MM.1S (cell line): ENCODE data around the gene ACAT2.

Experiments
- DNase-seq: peaks from one replicate; pipeline ENCODE4 v3.0.0-alpha.2; 2015
- H2AFZ ChIP-seq: fragments of 300-600 bp; sonication (generic); 2 replicates; pipeline ENCODE4 v1.6.0; 2016; ENCODE audit warnings: antibody characterized with exemption, low read length
- H3F3A ChIP-seq: fragments of 300-600 bp; sonication (generic); 2 replicates; pipeline ENCODE4 v1.6.1; 2016; ENCODE audit warnings: mild to moderate bottlenecking, antibody characterized with exemption, low read length, moderate library complexity, mixed read lengths; ENCODE audit not compliant: insufficient read depth
- H3K27ac ChIP-seq: fragments of 300-600 bp; sonication (generic); 2 replicates; pipeline ENCODE4 v1.5.1; 2016; ENCODE audit warnings: mild to moderate bottlenecking, low read length
- H3K27me3 ChIP-seq: fragments of 300-600 bp; sonication (generic); replicated peaks from 2 replicates; pipeline ENCODE4 v1.6.0; 2016; ENCODE audit warnings: low read length; ENCODE audit not compliant: insufficient read depth
- H3K36me3 ChIP-seq: fragments of 300-600 bp; sonication (generic); replicated peaks from 2 replicates; pipeline ENCODE4 v1.6.1; 2016; ENCODE audit warnings: mild to moderate bottlenecking, low read length, mixed read lengths; ENCODE audit not compliant: insufficient read depth
- H3K4me1 ChIP-seq: fragments of 300-600 bp; sonication (generic); 2 replicates; pipeline ENCODE4 v1.6.1; 2016; ENCODE audit warnings: low read length, mixed read lengths
- H3K4me2 ChIP-seq: fragments of 300-600 bp; sonication (generic); 2 replicates; pipeline ENCODE4 v1.6.0; 2016; ENCODE audit warnings: low read depth, low read length
- H3K4me3 ChIP-seq: fragments of 300-600 bp; sonication (generic); 2 replicates; pipeline ENCODE4 v1.5.1; 2016; ENCODE audit warnings: low read length, mixed read lengths
- H3K79me2 ChIP-seq: fragments of 300-600 bp; sonication (generic); 2 replicates; pipeline ENCODE4 v1.6.1; 2016; ENCODE audit warnings: mixed run types, low read length, mixed read lengths
- H3K9ac ChIP-seq: fragments of 300-600 bp; sonication (generic); 2 replicates; pipeline ENCODE4 v1.6.1; 2016; ENCODE audit warnings: low read length, mixed read lengths
- H3K9me2 ChIP-seq: fragments of 300-600 bp; sonication (generic); replicated peaks from 2 replicates; pipeline ENCODE4 v1.6.1; 2016; ENCODE audit warnings: mild to moderate bottlenecking, low read length, mixed read lengths; ENCODE audit not compliant: insufficient read depth
- H3K9me3 ChIP-seq: fragments of 300-600 bp; sonication (generic); replicated peaks from 2 replicates; pipeline ENCODE4 v1.6.1; 2016; ENCODE audit warnings: mild to moderate bottlenecking, low read length, mixed read lengths; ENCODE audit not compliant: insufficient read depth
- H4K20me1 ChIP-seq: fragments of 300-600 bp; sonication (generic); 2 replicates; pipeline ENCODE4 v1.6.1; 2016; ENCODE audit warnings: mild to moderate bottlenecking, low read length, moderate library complexity, mixed read lengths; ENCODE audit not compliant: insufficient read depth
- EZH2 ChIP-seq: fragments of 300-600 bp; sonication (generic); optimal IDR thresholded peaks from 2 replicates; pipeline ENCODE3; 2017; ENCODE audit warnings: low read depth, mild to moderate bottlenecking, antibody characterized with exemption, low read length, mixed read lengths
- EZH2phosphoT487 ChIP-seq: fragments of 300-600 bp; sonication (generic); IDR thresholded peaks from 2 replicates; pipeline ENCODE4 v1.6.1; 2018; ENCODE audit warnings: antibody characterized with exemption, low read length
- TF ChIP-seq, protein P1 (sequence below): fragments of 300-600 bp; sonication (generic); IDR thresholded peaks from 2 replicates; pipeline ENCODE4 v1.5.1; 2016; ENCODE audit warnings: antibody characterized with exemption, low read length, mixed read lengths

Gene ACAT2

DNA sequence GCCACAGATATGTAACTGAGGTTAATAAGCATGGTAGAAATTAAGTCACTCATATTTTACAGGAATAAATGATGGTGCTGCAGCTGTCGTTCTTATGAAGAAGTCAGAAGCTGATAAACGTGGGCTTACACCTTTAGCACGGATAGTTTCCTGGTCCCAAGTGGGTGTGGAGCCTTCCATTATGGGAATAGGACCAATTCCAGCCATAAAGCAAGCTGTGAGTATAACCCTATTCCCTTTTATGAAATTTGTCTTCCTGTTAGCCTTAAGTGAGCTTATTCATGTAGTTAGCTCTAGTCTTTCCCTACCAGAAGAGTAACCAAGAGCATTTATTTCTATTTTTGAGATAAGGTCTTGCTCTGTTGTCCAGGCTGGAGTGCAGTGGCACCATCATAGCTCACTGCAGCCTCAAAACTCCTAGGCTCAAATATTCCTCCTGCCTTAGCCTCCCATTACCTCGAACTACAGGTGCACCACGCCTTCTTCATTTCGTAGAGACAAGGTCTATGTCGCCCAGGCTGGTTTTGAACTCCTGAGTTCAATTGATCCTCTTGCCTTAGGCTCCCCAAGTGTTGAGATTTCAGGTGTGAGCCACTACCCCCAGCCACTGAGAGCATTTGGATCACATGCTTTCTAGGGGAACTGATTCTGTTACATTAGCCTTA, 15.5 kb downstream of the ACAT2 start:
- TF ChIP-seq EZH2 (no peak), EZH2phosphoT487 (no peak)
- TF ChIP-seq, protein P1, sequence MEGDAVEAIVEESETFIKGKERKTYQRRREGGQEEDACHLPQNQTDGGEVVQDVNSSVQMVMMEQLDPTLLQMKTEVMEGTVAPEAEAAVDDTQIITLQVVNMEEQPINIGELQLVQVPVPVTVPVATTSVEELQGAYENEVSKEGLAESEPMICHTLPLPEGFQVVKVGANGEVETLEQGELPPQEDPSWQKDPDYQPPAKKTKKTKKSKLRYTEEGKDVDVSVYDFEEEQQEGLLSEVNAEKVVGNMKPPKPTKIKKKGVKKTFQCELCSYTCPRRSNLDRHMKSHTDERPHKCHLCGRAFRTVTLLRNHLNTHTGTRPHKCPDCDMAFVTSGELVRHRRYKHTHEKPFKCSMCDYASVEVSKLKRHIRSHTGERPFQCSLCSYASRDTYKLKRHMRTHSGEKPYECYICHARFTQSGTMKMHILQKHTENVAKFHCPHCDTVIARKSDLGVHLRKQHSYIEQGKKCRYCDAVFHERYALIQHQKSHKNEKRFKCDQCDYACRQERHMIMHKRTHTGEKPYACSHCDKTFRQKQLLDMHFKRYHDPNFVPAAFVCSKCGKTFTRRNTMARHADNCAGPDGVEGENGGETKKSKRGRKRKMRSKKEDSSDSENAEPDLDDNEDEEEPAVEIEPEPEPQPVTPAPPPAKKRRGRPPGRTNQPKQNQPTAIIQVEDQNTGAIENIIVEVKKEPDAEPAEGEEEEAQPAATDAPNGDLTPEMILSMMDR, result no peak
- Histone ChIP-seq H3K27ac (no peak overlapping the region), H3F3A (no peaks in the 10 kb centered on the region), H3K9ac (no peak overlapping the region), H3K36me3 (no peaks in the 10 kb centered on the region; the same call in 1 of the 2 replicates), H2AFZ (no peak overlapping the region), H3K9me3 (no peaks in the 10 kb centered on the region), H3K27me3 (no peaks in the 10 kb centered on the region), H3K9me2 (no peaks in the 10 kb centered on the region), H3K4me2 (no peak overlapping the region), H3K79me2 (peaks cover 10% of the 10 kb centered on the region), H3K4me3 (no peak overlapping the region), H4K20me1 (no peaks in the 10 kb centered on the region), H3K4me1 (no peaks in the 10 kb centered on the region)
- no peak for DNase-seq

DNA sequence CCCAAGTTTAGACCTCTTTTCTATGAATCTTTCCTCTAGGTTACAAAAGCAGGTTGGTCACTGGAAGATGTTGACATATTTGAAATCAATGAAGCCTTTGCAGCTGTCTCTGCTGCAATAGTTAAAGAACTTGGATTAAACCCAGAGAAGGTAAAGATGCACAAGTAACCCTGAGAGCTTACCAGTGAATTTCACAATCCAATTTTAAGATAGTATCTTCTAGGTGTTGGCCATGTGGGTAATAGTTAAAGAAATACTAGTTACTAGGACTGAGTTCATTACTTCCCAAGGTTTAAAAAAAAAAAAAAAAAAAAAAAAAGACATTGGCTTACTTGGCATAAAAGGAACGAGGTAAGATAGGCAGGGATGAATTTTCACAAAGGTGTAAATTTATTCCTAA, 16.3 kb downstream of the ACAT2 start:
- Histone ChIP-seq H3K4me3 (no peak overlapping the region), H4K20me1 (no peaks in the 10 kb centered on the region), H3K79me2 (peaks cover 17% of the 10 kb centered on the region), H3K9ac (no peak overlapping the region), H3K27me3 (no peaks in the 10 kb centered on the region), H3K9me2 (no peaks in the 10 kb centered on the region), H3K27ac (no peak overlapping the region), H3K36me3 (no peaks in the 10 kb centered on the region; the same call in 1 of the 2 replicates), H3K9me3 (no peaks in the 10 kb centered on the region), H2AFZ (no peak overlapping the region), H3K4me2 (no peak overlapping the region), H3K4me1 (no peaks in the 10 kb centered on the region), H3F3A (no peaks in the 10 kb centered on the region)
- DNase-seq, result no peak
- no peak for TF ChIP-seq EZH2phosphoT487
- TF ChIP-seq EZH2, result no peak
- TF ChIP-seq, protein P1, result no peak

DNA sequence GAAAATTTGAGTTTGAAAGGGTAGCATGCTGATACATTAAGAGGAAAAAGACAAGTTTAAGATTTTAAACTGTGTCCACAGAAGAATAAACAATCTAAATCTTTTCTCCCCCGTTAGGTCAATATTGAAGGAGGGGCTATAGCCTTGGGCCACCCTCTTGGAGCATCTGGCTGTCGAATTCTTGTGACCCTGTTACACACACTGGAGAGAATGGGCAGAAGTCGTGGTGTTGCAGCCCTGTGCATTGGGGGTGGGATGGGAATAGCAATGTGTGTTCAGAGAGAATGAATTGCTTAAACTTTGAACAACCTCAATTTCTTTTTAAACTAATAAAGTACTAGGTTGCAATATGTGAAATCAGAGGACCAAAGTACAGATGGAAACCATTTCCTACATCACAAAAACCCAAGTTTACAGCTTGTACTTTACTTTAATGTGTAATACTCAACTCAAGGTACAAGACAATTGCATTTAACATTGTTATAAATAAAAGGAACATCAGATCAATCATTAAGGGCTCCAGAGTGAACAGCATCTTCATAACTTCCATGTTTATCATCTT, 16.8 kb downstream of the ACAT2 start:
- DNase-seq, result no peak
- Histone ChIP-seq H3K36me3 (no peaks in the 10 kb centered on the region; the same call in 1 of the 2 replicates), H3K9me2 (no peaks in the 10 kb centered on the region), H3K27ac (no peak overlapping the region), H3K4me2 (no peak overlapping the region), H3K79me2 (peaks cover 20% of the 10 kb centered on the region), H3K9ac (no peak overlapping the region), H3K9me3 (no peaks in the 10 kb centered on the region), H3K27me3 (no peaks in the 10 kb centered on the region), H3K4me3 (no peak overlapping the region), H4K20me1 (no peaks in the 10 kb centered on the region), H2AFZ (no peak overlapping the region), H3K4me1 (no peaks in the 10 kb centered on the region), H3F3A (no peaks in the 10 kb centered on the region)
- TF ChIP-seq, protein P1, result no peak
- no peak for TF ChIP-seq EZH2phosphoT487
